Activated T-helper 17 cell treated with anti-CD3 and anti-CD28 coated beads, Interleukin-2, amount 50 U/mL, for 72 hours (primary cell): ENCODE results near the gene MAP3K20. TPM values are rescaled to one million over a fixed set of nuclear protein-coding genes. Genes with fewer than 3 reads are reported as not detected.
"Not testable (repeated sequence)": the region's sequence is repeated elsewhere in the genome, so short reads cannot be mapped to it uniquely, and the experiment has no call there.

Experiments
- ATAC-seq: fragments of 150-1000 bp; cut with Tn5 transposase; replicated peaks from 2 replicates; pipeline ENCODE4 v1.10.0; 2021; ENCODE audit warnings: mild to moderate bottlenecking, moderate library complexity
- H3K27ac Mint-ChIP-seq: one replicate; pipeline ENCODE4 v1.8.0; 2022; ENCODE audit warnings: mixed read lengths
- H3K27me3 Mint-ChIP-seq: one replicate; pipeline ENCODE4 v1.8.0; 2022; ENCODE audit warnings: mixed read lengths
- H3K36me3 Mint-ChIP-seq: one replicate; pipeline ENCODE4 v1.8.0; 2022; ENCODE audit warnings: low read depth, mild to moderate bottlenecking, mixed read lengths
- H3K4me1 Mint-ChIP-seq: one replicate; pipeline ENCODE4 v1.8.0; 2022; ENCODE audit warnings: mixed read lengths
- H3K4me3 Mint-ChIP-seq: one replicate; pipeline ENCODE4 v1.8.0; 2022; ENCODE audit warnings: mild to moderate bottlenecking, mixed read lengths
- H3K9me3 Mint-ChIP-seq: one replicate; pipeline ENCODE4 v1.8.0; 2022; ENCODE audit warnings: mixed read lengths
- total RNA-seq, 2 donors: library from RNA; stranded (reverse); gene quantifications; one replicate each; pipeline ENCODE4 v1.2.3, GENCODE V29; 2022

Gene MAP3K20
- total RNA-seq, 2 donors from 2014 or later = 11.9 to 21.9 TPM

DNA sequence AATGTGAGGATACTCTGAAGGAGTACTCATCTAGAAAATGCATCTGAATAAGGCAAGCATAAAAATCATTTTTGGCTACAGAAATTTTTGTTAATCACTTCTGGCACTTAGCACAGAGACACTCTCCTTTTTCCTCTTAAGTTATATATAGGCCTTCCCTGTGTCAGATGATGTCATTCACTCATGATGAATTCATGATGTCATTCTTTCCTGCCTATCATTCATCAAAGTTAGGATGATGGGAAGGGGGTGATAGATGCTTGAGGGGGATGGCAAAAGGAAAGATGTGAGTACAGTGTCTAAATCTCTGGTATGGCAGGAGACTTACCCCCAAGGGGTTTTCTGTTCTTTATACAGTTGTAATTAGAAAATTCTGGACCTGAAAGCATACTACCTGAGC, 42.0 kb downstream of the MAP3K20 start:
- ATAC-seq = no peak
- no peaks in the 10 kb centered on the region for H3K9me3 Mint-ChIP-seq
- peaks cover 14% of the 10 kb centered on the region for H3K27me3 Mint-ChIP-seq
- H3K4me3 Mint-ChIP-seq = no peak overlapping the region
- H3K27ac Mint-ChIP-seq = no peak overlapping the region
- no peaks in the 10 kb centered on the region for H3K36me3 Mint-ChIP-seq
- no peaks in the 10 kb centered on the region for H3K4me1 Mint-ChIP-seq

DNA sequence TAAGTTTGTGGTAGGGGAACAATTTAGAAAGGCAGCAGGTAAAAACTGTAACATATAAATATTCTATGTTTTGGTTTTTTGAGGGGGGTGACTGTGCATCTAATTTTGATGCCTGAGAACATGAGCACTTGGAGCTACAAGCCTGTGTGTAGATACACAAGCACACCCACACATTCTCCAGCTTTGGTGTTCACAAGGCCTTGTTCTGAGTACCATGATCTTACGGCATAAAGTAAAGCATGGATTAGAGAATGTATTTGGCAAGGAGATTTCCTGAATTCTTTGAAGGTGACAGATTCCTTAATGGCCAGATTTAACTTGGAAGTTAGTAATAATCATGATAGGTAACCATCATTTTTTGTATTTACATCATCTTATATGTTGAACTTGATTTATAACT, 42.7 kb downstream of the MAP3K20 start:
- Mint-ChIP-seq H3K27me3 (peaks cover 14% of the 10 kb centered on the region), H3K9me3 (no peaks in the 10 kb centered on the region), H3K36me3 (no peaks in the 10 kb centered on the region), H3K27ac (no peak overlapping the region), H3K4me3 (no peak overlapping the region), H3K4me1 (no peaks in the 10 kb centered on the region)
- no peak for ATAC-seq

DNA sequence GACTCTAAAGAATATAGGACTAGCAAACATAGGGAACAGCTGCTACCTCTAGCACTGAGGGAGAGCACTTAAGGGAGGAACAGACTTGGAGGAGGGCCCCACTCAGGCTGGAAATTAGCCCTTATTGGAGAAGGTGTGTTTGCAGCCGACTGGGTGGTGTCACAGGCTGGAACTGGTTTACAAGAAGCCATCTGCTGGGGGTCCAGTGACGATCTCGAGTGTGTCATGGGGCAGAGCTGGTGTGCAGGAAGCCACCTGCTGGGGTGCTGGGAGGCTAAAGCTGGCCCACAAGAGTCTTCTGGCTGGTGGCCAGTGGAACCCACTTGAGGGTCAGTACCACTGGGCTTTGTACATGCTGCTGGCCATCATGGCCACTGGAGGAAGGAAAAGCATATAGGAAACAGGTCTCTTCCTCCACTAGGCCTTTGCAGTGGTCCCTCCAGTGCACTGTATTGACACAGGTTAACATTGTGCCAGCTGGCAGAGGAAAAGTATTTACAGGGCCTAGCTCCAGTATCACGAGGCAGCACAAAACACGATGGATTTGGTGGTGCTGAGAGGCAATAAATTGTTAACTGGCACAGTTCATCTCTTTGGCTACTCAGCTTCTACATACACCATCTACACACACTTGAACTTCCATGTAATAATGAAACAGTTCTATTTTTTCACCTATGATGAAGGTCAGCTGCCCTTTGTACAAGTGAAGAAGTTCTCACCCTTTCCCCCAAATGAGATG, 43.6 kb downstream of the MAP3K20 start:
- Mint-ChIP-seq H3K9me3 (no peaks in the 10 kb centered on the region), H3K27ac (no peak overlapping the region), H3K4me1 (no peaks in the 10 kb centered on the region), H3K36me3 (no peaks in the 10 kb centered on the region), H3K4me3 (no peak overlapping the region), H3K27me3 (peaks cover 11% of the 10 kb centered on the region)
- ATAC-seq = peak; percentile 11

DNA sequence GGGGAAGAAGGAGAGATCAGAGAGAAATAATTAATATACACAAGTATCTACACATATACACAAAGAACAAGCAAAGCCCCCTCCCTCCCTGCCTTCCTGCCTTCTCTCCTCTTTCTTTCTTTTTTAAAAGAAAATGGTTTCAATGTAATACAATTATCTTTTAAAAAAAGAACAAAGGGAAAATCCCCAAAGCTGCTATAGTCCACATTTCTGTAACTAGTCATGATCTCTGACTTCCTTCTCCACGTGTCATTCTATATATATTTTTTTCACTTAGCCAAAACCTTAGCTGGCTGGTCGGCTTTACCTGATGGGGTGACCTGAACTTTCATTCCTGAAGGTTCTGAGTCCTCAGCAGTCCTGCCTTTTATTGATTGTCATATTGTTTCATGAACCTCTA, 44.3 kb downstream of the MAP3K20 start:
- peak; percentile 34 for ATAC-seq
- H3K4me3 Mint-ChIP-seq = no peak overlapping the region
- no peak overlapping the region for H3K27ac Mint-ChIP-seq
- H3K4me1 Mint-ChIP-seq = no peaks in the 10 kb centered on the region
- peaks cover 5% of the 10 kb centered on the region for H3K27me3 Mint-ChIP-seq
- no peaks in the 10 kb centered on the region for H3K9me3 Mint-ChIP-seq
- no peaks in the 10 kb centered on the region for H3K36me3 Mint-ChIP-seq

DNA sequence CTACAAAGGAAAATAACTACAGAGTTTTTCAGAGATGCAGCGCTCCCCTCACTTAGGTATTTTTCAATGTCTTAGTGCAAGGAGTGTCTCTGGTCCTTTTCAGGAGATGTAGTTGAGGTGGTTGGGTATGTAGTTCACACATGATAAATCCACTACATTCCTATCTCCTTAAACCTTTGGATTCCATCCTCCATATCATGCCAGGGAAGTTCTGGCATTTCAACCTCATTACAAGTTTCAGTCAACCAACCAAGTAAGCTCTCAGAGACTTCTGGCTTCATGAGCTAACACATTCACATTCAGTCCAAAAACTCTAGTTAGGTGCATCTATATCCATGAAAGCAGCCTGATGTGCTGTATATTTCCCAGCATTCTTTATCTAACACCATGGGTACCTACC, 47.3 kb downstream of the MAP3K20 start:
- no peak overlapping the region for H3K27ac Mint-ChIP-seq
- H3K27me3 Mint-ChIP-seq = no peaks in the 10 kb centered on the region
- H3K36me3 Mint-ChIP-seq = no peaks in the 10 kb centered on the region
- no peak overlapping the region for H3K4me3 Mint-ChIP-seq
- H3K9me3 Mint-ChIP-seq = no peaks in the 10 kb centered on the region
- no peak for ATAC-seq
- H3K4me1 Mint-ChIP-seq = no peaks in the 10 kb centered on the region

DNA sequence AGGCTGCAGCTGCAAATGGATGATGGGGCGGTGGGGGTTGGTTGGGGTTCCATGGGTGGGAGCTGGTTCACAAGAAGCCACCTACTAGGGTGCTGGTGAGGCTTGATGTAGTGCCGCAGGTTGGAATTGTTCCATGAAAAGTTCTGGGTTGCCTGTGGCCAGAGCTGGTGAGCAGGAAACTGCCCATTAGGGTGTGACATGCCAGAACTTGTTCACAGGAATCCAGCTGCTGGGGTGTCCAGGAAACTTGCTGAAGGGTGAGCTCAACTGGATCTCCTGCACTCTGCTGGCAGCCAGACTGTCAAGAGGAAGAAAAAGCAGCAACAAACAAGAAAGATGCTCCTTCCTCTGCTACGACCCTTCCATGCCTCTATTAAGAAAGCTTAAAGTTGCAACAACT, 48.8 kb downstream of the MAP3K20 start:
- no peak for ATAC-seq
- Mint-ChIP-seq H3K27ac (no peak overlapping the region), H3K4me3 (no peak overlapping the region), H3K4me1 (no peaks in the 10 kb centered on the region), H3K36me3 (no peaks in the 10 kb centered on the region), H3K9me3 (no peaks in the 10 kb centered on the region), H3K27me3 (no peaks in the 10 kb centered on the region)

DNA sequence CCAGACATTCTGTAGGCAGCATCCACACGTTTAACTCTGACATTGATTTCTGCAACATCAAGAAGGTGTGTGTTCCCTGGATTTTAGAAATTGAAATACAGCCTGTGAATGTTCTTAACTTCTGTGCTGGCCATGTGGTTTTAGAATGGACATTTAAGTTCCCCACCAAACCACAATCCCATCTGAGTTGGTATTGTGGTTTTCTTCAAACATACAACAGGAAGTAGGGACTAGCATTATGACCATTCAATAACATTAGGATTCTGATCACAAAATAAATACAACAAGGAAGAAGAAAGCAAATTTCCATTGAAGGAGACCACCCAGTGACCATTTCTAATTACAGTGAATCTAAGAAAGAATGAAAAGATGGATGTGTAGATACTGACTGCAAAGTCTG, 51.2 kb downstream of the MAP3K20 start:
- no peaks in the 10 kb centered on the region for H3K9me3 Mint-ChIP-seq
- H3K27me3 Mint-ChIP-seq = peaks cover 3% of the 10 kb centered on the region
- no peaks in the 10 kb centered on the region for H3K36me3 Mint-ChIP-seq
- H3K27ac Mint-ChIP-seq = no peak overlapping the region
- no peak overlapping the region for H3K4me3 Mint-ChIP-seq
- peaks cover 4% of the 10 kb centered on the region for H3K4me1 Mint-ChIP-seq
- ATAC-seq = no peak

DNA sequence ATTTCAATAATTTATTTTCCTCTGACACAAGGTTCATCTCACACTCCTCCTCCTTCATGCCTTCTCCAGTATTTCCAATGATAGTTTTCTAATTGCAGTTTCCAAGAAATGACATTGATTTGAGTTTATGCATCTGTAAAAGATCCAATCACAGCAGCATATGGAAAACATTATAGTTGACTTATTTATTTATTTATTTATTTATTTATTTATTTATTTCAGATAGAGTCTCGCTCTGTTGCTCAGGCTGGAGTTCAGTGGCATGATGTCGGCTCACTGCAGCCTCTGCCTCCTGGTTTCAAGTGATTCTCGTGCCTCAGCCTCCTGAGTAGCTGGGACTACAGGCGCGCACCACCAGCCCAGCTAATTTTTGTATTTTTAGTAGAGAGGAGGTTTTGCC, 52.5 kb downstream of the MAP3K20 start:
- not testable (repeated sequence) for H3K9me3 Mint-ChIP-seq, H3K36me3 Mint-ChIP-seq, H3K4me3 Mint-ChIP-seq

DNA sequence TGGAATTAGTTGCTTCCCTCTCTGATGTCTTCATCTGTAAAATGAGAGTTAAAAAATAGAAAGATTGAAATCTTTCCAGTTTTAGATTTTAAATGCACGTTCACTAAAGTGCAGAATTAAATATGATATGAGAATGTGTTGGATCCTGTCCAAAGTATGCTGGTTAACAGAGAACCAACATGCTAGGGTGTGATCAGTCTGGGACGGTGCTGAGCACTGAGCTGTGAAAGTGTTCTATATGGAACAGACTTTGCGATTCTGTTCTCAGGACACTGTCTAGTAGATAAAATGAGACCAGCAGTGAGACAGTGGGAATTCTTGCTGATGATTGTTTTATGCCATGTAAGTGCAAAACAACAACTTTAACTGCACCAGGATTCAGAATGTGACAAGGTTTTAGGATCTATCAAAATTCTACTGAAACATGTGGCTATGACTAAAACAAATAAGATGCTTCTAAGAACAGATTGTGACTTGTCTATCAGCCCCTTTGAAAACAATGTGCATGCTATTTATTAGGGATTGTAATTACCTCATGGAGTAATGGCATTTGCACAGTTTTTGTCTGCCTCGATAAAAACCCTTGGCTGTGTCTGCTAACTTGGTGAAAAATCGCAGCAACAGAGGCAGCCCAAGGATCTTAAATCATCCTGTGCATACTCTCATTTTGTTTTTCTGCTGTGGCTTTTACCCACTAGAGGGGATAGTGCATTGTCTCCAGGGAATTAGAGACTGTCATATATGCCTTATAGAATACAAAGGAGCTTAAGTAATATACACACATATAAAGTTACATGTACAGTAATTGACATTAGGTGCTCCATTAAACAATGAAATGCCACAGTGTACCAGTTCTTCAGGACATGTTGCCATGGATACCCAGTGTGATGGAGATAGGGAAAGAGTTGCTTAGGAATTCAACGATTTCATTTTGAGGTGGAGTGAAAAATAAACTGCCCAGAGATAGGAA, 55.1 kb downstream of the MAP3K20 start:
- Mint-ChIP-seq H3K4me3 (no peak overlapping the region), H3K27me3 (peaks cover 8% of the 10 kb centered on the region), H3K9me3 (no peaks in the 10 kb centered on the region), H3K36me3 (no peaks in the 10 kb centered on the region), H3K27ac (peak overlapping the region; percentile 69), H3K4me1 (peaks cover 17% of the 10 kb centered on the region)
- ATAC-seq = no peak

More for the DNA sequence above, 52.5 kb downstream of the MAP3K20 start:
- not testable (repeated sequence) for ATAC-seq, H3K27me3 Mint-ChIP-seq, H3K4me1 Mint-ChIP-seq, H3K27ac Mint-ChIP-seq

DNA sequence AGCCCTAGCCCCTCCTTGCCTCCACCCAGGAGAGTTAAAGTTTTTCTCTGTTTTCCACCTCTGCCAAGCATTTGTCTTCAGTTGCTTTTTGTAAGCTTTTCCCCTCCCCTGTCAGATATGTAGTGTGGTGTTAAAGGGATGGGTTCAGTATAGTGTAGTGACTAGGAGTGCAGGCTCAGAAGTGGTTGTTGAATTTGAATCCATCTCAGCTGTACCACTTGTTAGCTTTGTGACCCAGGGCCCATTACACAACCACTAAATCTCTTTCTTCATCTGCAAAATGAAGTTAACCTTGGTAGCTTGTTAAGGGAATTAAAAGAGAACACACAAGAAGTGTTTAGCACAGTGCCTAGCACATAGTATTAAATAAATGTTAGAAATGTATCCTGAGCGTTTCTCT, 56.9 kb downstream of the MAP3K20 start:
- H3K27ac Mint-ChIP-seq = peak overlapping the region; percentile 69
- H3K4me3 Mint-ChIP-seq = no peak overlapping the region
- peaks cover 30% of the 10 kb centered on the region for H3K4me1 Mint-ChIP-seq
- H3K9me3 Mint-ChIP-seq = no peaks in the 10 kb centered on the region
- peaks cover 12% of the 10 kb centered on the region for H3K27me3 Mint-ChIP-seq
- no peak for ATAC-seq
- no peaks in the 10 kb centered on the region for H3K36me3 Mint-ChIP-seq

DNA sequence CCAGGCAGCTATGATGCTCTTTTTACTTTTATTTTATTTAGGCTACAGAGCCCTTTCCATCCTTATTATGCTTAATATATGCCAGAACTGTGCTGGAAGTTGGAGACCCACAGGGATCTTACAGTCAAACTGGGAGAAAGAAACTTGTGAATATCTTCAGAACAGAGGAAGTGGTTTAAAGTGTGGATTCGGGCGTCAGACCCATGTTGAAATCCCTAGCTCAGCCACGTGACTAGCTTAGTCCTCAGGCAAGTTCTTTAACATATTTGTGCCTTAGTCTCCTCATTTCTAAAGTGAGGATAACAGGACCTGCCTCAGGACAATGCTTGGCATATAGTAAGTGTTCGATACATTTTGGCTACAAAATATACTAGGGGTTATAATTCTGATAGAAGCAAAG, 59.1 kb downstream of the MAP3K20 start:
- H3K27me3 Mint-ChIP-seq = peaks cover 15% of the 10 kb centered on the region
- H3K4me1 Mint-ChIP-seq = peaks cover 30% of the 10 kb centered on the region
- H3K9me3 Mint-ChIP-seq = no peaks in the 10 kb centered on the region
- peak overlapping the region; percentile 35 for H3K4me3 Mint-ChIP-seq
- H3K27ac Mint-ChIP-seq = peak overlapping the region; percentile 50
- peak; percentile 26 for ATAC-seq
- no peaks in the 10 kb centered on the region for H3K36me3 Mint-ChIP-seq

DNA sequence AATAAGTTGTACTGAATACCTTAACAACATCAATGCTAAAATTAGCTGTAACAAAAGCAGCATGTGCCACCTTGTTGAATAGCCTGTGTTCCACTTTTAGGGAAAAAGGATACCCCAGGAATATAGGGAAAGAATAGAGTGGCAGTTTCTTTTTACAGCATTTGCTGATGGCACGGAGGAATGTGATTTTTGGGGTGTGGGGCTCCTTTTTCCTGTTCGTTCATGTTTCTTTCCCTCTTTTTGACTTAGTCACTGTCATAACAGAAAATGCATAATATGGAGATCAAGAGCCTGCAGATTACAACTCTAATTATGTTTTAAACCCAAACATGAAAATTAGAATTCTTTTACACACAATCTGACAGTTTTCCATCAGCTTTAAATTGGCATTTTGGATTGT, 60.4 kb downstream of the MAP3K20 start:
- ATAC-seq = no peak
- Mint-ChIP-seq H3K27ac (peak overlapping the region; percentile 20), H3K36me3 (no peaks in the 10 kb centered on the region), H3K9me3 (no peaks in the 10 kb centered on the region), H3K4me3 (peak overlapping the region; percentile 54), H3K4me1 (peaks cover 30% of the 10 kb centered on the region), H3K27me3 (peaks cover 14% of the 10 kb centered on the region)

DNA sequence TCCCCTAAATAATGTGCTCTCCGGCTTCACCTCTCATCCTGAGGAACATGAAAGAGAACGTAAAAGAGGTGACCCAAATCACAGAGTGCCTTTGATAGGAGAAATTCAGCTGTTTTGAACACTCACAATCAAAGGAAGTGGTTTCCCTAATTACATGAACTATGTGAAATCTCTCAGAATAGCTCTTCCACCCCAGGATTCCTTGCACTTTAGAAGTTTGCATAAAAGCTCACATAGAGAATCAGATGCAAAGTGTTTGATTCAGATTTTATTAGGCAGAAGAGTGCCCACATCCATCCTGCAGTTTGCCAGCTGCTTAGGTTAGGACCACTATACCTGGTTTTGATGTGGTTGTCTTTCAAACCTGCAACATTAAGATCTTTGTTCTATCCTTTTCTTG, 61.0 kb downstream of the MAP3K20 start:
- Mint-ChIP-seq H3K36me3 (no peaks in the 10 kb centered on the region), H3K27ac (peak overlapping the region; percentile 20), H3K4me3 (peak overlapping the region; percentile 54), H3K4me1 (peaks cover 30% of the 10 kb centered on the region), H3K27me3 (peaks cover 12% of the 10 kb centered on the region), H3K9me3 (no peaks in the 10 kb centered on the region)
- no peak for ATAC-seq

DNA sequence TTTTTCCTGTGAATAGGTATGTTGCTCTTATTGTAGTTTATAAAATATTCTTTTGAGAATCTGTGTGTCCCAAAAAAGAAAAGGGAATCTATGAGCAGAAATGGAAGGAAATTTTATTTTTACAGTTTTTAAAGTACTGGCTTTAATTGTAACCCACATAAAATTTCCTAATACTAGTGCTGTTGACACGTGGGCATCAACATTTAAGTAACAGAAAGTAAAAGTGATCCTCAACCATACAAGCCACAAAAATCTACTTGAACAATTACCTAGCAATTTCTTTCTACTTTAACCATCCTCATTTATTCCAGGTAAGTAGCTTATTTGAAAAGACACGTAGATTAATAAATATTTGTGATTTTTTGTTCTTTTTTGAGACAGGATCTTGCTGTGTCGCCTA, 62.0 kb downstream of the MAP3K20 start:
- H3K9me3 Mint-ChIP-seq = no peaks in the 10 kb centered on the region
- H3K4me1 Mint-ChIP-seq = peaks cover 29% of the 10 kb centered on the region
- no peak overlapping the region for H3K4me3 Mint-ChIP-seq
- no peak overlapping the region for H3K27ac Mint-ChIP-seq
- no peak for ATAC-seq
- peaks cover 12% of the 10 kb centered on the region for H3K27me3 Mint-ChIP-seq
- H3K36me3 Mint-ChIP-seq = no peaks in the 10 kb centered on the region

DNA sequence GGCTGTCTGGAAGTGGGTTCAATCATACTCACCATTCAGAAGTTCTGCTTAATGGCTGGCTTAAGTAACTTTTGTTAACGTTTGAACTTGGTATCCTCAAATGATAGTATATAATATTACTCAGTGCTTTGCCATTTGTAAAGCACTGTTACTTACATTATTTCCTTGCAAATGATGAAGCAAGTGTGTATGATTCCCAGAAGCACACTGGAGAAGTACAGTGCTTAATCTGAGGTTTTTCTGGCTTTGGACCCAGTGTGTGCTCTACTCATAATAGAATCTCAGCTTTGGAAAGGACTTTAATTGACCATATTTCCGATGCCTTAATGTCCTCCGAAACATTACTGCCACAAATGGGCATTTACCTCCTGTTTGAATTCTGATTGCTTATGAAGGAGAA, 63.3 kb downstream of the MAP3K20 start:
- H3K4me1 Mint-ChIP-seq = peaks cover 22% of the 10 kb centered on the region
- no peaks in the 10 kb centered on the region for H3K36me3 Mint-ChIP-seq
- H3K4me3 Mint-ChIP-seq = no peak overlapping the region
- no peaks in the 10 kb centered on the region for H3K9me3 Mint-ChIP-seq
- peaks cover 12% of the 10 kb centered on the region for H3K27me3 Mint-ChIP-seq
- no peak for ATAC-seq
- H3K27ac Mint-ChIP-seq = no peak overlapping the region
